Endothelial cell of umbilical vein (primary cell): ENCODE measurements around the gene NTN5.

Experiments used
- CTCF ChIP-seq, 2 donors: IDR thresholded peaks; 1 replicate in 1 of 2; 2 replicates in 1 of 2; pipeline ENCODE4 v1.5.1; 2011; ENCODE audit warnings: low read length in 2 of 2, mild to moderate bottlenecking in 2 of 2, moderate library complexity in 2 of 2, control low read depth in 1 of 2, inconsistent platforms in 1 of 2, low read depth in 1 of 2; ENCODE audit not compliant: insufficient read depth in 1 of 2; ENCODE audit errors: extremely low read depth in 1 of 2
- EZH2 ChIP-seq: IDR thresholded peaks from 2 replicates; pipeline ENCODE4 v1.6.1; 2012; ENCODE audit warnings: borderline replicate concordance, low read depth, mild to moderate bottlenecking, moderate library complexity, low read length, inconsistent platforms; ENCODE audit not compliant: severe bottlenecking
- FOS ChIP-seq: IDR thresholded peaks from 2 replicates; pipeline ENCODE4 v1.6.1; 2011; ENCODE audit warnings: mild to moderate bottlenecking, low read length, moderate library complexity, borderline replicate concordance; ENCODE audit not compliant: insufficient read depth
- JUN ChIP-seq: IDR thresholded peaks from 2 replicates; pipeline ENCODE4 v1.6.1; 2011; ENCODE audit warnings: borderline replicate concordance, low read depth; ENCODE audit not compliant: insufficient read length, insufficient read depth
- MYC ChIP-seq: IDR thresholded peaks from one replicate; pipeline ENCODE4 v1.6.1; 2011; ENCODE audit warnings: mild to moderate bottlenecking, low read depth, low read length
- POLR2A ChIP-seq: IDR thresholded peaks from 2 replicates; pipeline ENCODE4 v1.6.1; 2012; ENCODE audit warnings: low read depth, mild to moderate bottlenecking, control low read depth, low read length
- POLR2AphosphoS5 ChIP-seq: IDR thresholded peaks from 2 replicates; pipeline ENCODE4 v1.6.1; 2012; ENCODE audit warnings: low read depth, mild to moderate bottlenecking, control low read depth, low read length, moderate library complexity; ENCODE audit not compliant: insufficient read depth
- TF ChIP-seq, protein P1 (sequence below): IDR thresholded peaks from 2 replicates; pipeline ENCODE4 v1.6.1; 2011; ENCODE audit not compliant: insufficient read depth, insufficient read length

- TF ChIP-seq CTCF (IDR thresholded peaks at IDR 0.05; ENCODE audit: extremely low read depth in 1 of 2, insufficient read depth in 1 of 2, low read depth in 1 of 2, low read length in 2 of 2) (peak in 1 of 2 donors; percentile 19), POLR2A (no peak), POLR2AphosphoS5 (no peak), EZH2 (no peak), MYC (no peak), JUN (no peak), FOS (no peak)
- TF ChIP-seq, protein P1, sequence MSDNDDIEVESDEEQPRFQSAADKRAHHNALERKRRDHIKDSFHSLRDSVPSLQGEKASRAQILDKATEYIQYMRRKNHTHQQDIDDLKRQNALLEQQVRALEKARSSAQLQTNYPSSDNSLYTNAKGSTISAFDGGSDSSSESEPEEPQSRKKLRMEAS = no peak
These were observed 40.4 kb upstream of the NTN5 start for GRCh38 chr19:48713041-48713863.
